Esophagus mucosa (tissue), 1 donor: ENCODE results near the gene FKBP5. TPM values are rescaled to one million over a fixed set of nuclear protein-coding genes. Genes with fewer than 3 reads are reported as not detected.
"Not testable (repeated sequence)": the region's sequence is repeated elsewhere in the genome, so short reads cannot be mapped to it uniquely, and the experiment has no call there.

Source experiments
- ATAC-seq: fragments of 200-7000 bp; cut with Tn5 transposase; one replicate; pipeline ENCODE4 v1.9.1; 2020
- total RNA-seq: library from RNA; stranded (reverse); gene quantifications from one replicate; pipeline ENCODE4 v1.2.4, GENCODE V29; 2023
- donor health status: DM: yes; HTN: yes; CAD: no.

Gene FKBP5
- total RNA-seq, 1 donor from 2014 or later, result 65.5 TPM

DNA sequence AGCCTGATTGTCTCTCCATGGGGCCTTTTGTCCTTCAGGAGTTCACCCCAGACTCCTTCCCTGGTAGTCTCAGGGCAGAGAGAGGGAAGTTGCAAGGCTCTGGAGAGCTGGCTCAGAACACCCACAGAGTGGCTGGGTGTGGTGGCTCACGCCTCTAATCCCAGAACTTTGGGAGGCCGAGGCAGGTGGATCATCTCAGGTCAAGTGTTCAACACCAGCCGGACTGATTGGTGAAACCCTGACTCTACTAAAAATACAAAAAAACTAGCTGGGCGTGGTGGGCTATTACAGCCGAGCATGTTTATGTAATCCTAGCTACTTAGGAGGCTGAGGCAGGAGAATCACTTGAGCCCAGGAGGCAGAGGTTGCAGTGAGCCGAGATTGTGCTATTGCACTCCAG, 152.9 kb downstream of the FKBP5 start:
- not testable (repeated sequence) for ATAC-seq

DNA sequence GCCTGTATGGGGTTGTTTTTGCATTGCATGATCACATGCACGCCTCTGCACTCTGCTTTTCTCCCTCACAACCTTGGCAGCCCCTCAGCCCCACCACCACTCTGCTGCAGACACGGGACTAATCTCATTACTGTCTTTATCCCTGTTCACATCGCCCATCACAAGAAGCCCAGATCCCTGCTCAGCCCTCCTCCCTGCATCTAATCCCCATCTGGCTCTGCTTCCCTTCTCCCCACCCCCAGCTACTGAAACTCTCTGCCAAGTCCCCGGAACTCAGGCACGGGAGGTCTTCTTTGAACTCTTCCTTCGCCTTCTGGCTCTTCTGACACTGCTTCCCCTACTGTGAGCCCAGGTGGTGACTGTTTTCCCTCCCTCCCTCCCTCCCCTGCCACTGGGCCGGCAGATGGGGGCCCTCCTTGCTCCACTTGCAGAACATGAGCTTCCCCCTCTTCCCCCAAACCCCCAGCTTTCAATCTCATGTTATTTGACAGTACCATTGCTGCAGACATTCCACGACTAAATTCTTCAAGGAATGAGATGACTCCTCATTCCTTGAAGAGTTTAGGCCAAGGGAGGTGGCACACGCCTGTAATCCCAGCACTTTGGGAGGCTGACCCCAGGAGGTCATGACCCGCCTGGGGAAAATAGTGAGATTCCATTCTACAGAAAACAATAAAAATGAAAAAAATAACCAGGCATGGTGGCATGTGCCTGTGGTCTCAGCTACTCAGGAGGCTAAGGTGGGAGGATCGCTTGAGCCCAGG, 154.1 kb downstream of the FKBP5 start:
- no peak for ATAC-seq

DNA sequence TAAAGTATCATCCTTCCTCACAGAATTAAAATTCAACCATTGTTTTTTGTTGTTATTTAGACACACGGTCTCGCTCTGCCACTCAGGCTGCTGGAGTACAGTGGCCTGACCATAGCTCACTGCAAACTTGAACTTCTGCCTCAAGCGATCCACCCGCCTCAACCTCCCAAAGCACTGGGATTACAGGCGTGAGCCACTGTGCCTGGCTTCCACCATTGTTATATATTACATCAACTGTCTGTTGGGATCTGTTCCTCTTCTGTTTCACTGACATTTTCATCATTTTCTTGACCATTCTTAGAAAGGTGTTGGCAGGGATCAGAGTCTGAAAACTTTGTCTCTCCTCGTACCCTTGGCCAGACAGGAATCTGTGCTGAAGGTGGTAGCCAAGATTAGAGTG, 154.7 kb downstream of the FKBP5 start:
- no peak for ATAC-seq

DNA sequence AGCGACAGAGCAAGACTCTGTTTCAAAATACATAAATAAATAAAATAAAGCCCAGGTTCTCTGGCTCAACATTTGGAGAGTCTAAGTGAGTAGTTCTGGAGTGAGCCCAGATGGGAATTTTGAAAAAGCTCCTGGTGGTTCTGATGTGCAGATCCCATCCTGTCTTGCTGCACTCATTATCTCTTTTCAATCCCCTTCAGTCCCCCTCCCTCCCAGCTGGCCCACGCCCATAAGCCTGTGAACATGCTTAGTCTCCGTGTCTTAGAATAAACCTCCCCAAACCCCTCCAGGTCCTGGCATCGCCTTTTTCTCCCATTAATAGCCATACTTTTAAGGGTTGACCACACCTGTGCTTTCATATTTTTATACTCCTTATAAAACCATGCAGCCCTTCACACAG, 156.6 kb downstream of the FKBP5 start:
- no peak for ATAC-seq

GRCh38 chr6:35524380-35525020, 164.2 kb downstream of the FKBP5 start:
- no peak for ATAC-seq

Other genes with a start within 250 kb of the FKBP5 start
- gene FANCE, start 236.6 kb downstream of the FKBP5 start, total RNA-seq, result 10.4 TPM
- 1,723 TPM for gene RPL10A, start 220.5 kb downstream of the FKBP5 start, total RNA-seq
- 21.7 TPM for gene TEAD3, start 191.8 kb downstream of the FKBP5 start, total RNA-seq
- not detected for gene TULP1, start 176.0 kb downstream of the FKBP5 start, total RNA-seq
- gene ARMC12, start 48.1 kb upstream of the FKBP5 start, total RNA-seq, result not detected
- not detected for gene CLPSL2, start 87.7 kb upstream of the FKBP5 start, total RNA-seq
- not detected for gene CLPSL1, start 92.1 kb upstream of the FKBP5 start, total RNA-seq
- not detected for gene CLPS, start 108.4 kb upstream of the FKBP5 start, total RNA-seq
- not detected for gene LHFPL5, start 116.4 kb upstream of the FKBP5 start, total RNA-seq
- gene SRPK1, start 232.2 kb upstream of the FKBP5 start, total RNA-seq, result 44.7 TPM